NAMALWA (cell line): ENCODE results near the gene SRPRA.
"Not testable (repeated sequence)": the region's sequence is repeated elsewhere in the genome, so short reads cannot be mapped to it uniquely, and the experiment has no call there.

Experiments used
- DNase-seq: peaks from one replicate; pipeline ENCODE4 v3.0.0-alpha.2; 2015; ENCODE audit warnings: low spot score

Gene SRPRA

GRCh38 chr11:126268708-126269579, at the start of gene SRPRA, which contains the start of gene FOXRED1:
Gene SRPRA (minus strand): TSS chr11:126268895. CDS start chr11:126268804, 91 bp downstream.
Gene FOXRED1 (plus strand): TSS chr11:126269154. CDS start chr11:126269207, 53 bp downstream.
- DNase-seq, result peak; percentile 99

GRCh38 chr11:126317756-126318573, 49.3 kb upstream of the SRPRA start:
- no peak for DNase-seq

- no peak for DNase-seq
Observed at GRCh38 chr11:126317432-126317755, 48.7 kb upstream of the SRPRA start.

DNA sequence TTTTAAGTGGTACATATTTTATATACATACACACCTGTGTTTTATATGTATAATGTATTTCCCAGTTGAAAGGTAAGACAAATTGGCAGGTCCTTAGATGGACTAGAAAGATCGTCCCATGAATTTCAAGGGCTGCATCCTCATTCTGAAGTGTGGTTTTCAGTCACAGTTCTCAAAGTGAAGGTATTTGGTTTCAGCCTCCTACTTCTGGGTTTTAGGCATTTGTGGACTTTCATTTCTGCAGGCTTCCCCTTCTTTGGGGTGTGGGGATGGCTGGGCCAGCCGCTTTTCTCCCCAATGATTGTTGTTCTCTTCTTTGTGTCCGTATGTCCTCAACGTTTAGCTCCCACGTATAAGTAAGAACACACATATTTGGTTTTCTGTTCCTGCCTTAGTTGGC, 45.1 kb upstream of the SRPRA start:
- DNase-seq, result no peak

GRCh38 chr11:126312961-126313360, 44.3 kb upstream of the SRPRA start:
- DNase-seq, result no peak

- no peak for DNase-seq
Observed at GRCh38 chr11:126311401-126312291, 43.0 kb upstream of the SRPRA start.

GRCh38 chr11:126310992-126311310, 42.3 kb upstream of the SRPRA start:
- DNase-seq, result no peak

DNA sequence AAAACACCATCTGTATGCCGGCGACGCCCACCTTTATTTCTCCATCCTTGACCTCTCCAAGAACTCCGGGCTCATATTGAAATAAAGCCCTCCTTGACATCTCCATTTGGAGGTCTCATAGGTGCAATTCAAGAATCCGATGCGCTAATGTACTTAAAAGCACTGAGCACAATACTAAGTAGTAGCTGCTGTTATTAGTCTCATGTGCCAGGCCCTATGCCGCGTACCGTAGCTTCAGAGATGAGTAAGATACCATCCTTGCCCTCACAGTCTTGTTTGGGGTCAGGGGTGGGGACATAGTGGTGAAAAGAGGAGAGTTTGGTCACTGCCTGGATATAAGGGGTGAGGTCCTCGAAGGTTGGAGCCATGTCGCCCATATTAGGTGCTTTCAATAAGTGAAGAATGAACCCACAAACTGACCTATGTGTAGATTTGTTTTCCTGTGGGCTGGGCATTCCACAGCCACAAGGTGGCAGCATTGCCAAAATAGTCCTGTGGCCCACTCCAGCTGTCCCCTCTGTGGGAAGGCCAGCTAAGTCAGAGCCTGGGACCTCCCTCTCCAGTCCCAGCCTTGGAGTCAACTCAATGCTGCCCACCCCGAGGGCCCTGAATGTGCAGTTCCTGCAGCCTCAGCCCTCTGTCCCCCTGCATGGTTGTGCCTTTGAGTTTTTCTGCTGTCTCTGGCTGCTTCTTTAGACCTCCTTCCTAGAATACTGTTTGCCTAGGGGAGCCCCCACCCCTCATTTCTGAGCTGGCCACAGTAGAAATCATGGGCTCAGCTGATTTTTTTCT, 41.7 kb upstream of the SRPRA start:
- DNase-seq, result peak; percentile 76

GRCh38 chr11:126308771-126309170, 40.1 kb upstream of the SRPRA start:
- not testable (repeated sequence) for DNase-seq

DNA sequence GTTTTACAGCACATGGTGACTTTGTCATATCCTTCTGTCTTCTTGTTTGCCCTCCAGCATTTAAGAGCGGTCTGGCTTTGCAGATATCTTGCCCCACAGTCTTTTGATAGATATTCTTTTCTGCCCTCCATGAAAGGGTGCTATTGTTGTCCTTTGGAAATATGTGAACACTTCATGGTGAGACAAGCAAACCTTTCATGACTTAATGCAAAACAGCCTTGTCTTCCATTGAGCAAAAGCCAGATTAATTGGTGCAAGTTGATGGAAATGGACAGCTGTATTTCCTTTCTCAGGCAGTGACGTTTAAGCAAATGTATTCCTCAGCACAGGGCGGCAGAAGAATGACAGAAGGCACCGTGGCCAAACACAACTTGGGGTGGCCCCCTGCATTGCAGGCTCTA, 39.6 kb upstream of the SRPRA start:
- DNase-seq, result no peak

GRCh38 chr11:126307706-126308105, 39.0 kb upstream of the SRPRA start:
- DNase-seq, result peak; percentile 71

- peak; percentile 47 for DNase-seq
Observed at GRCh38 chr11:126305699-126306098, 37.0 kb upstream of the SRPRA start.

DNA sequence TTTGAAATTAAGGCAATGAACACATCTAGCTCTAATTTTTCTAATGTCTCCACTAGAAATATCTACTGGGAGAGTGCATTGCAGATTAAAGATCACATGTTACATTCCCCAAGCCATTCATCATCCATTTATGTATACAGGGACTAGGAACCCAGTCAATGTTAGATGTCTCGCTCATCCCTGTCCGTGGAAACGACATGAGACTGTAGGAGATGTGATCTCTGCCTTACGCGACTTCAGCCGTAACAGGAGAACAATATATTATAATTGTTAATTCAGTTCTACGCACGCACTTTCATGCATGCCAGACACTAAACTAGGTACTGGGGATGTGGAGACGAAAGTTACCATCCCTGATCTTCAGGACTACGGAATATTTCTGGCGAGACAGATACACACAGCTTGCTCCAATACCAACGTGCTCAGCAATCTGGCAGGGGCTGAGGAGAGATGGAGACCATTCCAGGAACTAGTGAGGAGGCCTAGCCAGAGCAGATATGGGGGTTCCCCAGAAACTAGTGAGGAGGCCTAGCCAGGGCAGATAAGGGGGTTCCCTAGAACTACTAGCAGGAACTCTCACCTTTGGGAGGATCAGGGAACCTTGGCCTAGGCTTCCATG, 35.9 kb upstream of the SRPRA start:
- DNase-seq, result no peak

GRCh38 chr11:126303623-126304456, 35.1 kb upstream of the SRPRA start, which contains the start of gene DCPS:
Gene DCPS (plus strand): TSS chr11:126304060. CDS start chr11:126304081, 21 bp downstream.
- peak; percentile 86 for DNase-seq

DNA sequence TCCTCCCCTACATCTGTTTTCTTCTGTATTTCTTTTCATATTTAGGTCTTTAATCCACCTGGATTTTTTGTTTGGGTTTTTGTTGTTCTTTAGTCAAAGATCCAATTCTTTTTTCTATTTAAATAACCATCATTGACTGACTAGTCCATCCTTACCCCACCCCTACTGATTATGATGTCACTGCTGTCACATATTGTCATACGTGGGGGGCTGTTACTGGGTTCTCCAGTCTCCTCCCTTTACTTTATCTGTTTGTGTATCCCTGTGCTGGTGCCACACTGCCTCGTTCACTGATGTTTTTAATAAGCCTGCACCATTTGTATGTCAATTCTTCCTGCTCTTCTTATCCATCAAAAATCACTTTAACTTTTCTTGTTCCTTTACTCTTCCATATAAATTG, 28.3 kb upstream of the SRPRA start:
- no peak for DNase-seq

DNA sequence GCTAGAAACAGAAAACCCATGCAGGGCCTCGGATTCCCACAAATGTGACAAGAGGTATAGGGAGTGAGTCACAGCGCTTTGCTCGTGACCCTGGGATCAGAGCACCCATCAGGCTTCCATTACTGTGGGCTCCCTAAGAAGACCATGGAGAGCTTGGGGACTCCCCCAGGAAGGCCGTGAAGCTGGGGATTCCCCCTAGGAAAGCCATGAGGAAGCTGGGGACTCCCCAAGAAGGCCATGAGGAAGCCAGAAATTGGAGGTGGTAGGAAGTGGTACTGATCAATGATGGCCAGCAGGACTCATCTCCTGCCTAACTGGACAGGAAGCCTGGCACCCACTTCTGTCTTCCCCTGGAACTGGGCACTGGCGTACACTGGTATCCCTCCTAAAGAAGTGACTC, 25.0 kb upstream of the SRPRA start:
- DNase-seq, result no peak

DNA sequence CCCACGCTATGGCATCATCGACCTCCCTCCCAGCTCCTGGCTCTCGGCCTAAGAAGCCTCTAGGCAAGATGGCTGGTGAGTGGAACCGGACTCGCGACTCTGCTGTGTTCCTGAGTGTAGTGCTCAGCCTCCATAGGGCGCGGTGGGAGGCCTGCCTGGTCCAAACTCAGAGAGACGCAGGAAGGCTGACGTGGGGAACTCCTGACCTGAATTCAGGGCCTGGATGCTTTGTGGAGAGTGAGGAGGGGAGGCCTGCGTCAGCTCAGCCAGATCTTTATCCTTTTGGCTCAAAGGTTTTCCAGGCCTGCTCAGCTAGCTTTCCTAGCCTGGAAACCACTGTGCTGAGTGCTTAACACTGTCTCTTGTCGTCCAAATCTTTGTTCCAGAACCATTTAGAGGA, 22.2 kb upstream of the SRPRA start:
- DNase-seq, result no peak

- no peak for DNase-seq
Observed at GRCh38 chr11:126288237-126288636, 19.5 kb upstream of the SRPRA start.

- DNase-seq, result peak; percentile 90
Observed at GRCh38 chr11:126284829-126285228, 16.1 kb upstream of the SRPRA start.
